Mammary epithelial cell (primary cell): ENCODE data around the gene HYAL1.
"Not testable (repeated sequence)": the region's sequence is repeated elsewhere in the genome, so short reads cannot be mapped to it uniquely, and the experiment has no call there.

Experiments used
- CTCF ChIP-seq, 2 donors: IDR thresholded peaks in 1 of 2; conservative IDR thresholded peaks in 1 of 2; 2 replicates each; pipeline ENCODE4 v1.5.1; 2011 to 2012; ENCODE audit warnings: inconsistent platforms in 2 of 2, low read length in 2 of 2, mild to moderate bottlenecking in 2 of 2, control low read depth in 1 of 2, low read depth in 1 of 2; ENCODE audit not compliant: insufficient read depth in 1 of 2; ENCODE audit errors: extremely low read depth in 1 of 2
- EZH2 ChIP-seq: IDR thresholded peaks from 2 replicates; pipeline ENCODE4 v1.6.1; 2012; ENCODE audit warnings: low read length, inconsistent platforms, borderline replicate concordance

GRCh38 chr3:50272538-50272910 lies 30.9 kb downstream of the HYAL1 start:
- TF ChIP-seq CTCF (conservative IDR thresholded peaks at IDR 0.05 in 1 of 2, IDR thresholded peaks at IDR 0.05 in 1 of 2; ENCODE audit: extremely low read depth in 1 of 2, insufficient read depth in 1 of 2, low read depth in 1 of 2, low read length in 2 of 2); EZH2: not testable (repeated sequence)
